B cell (primary cell): Measurements from ENCODE around the gene CHAT. TPM values are rescaled to one million over a fixed set of nuclear protein-coding genes. Genes with fewer than 3 reads are reported as not detected.

Experiments
- ATAC-seq: fragments of 200-7000 bp; cut with Tn5 transposase; one replicate; pipeline ENCODE4 v1.10.0; 2021; ENCODE audit warnings: low read depth, mild to moderate bottlenecking, moderate number of reproducible peaks, moderate library complexity
- CTCF ChIA-PET: fragments of 350-600 bp; sonication (Branson Sonifier 250); formaldehyde crosslinking; loops from one replicate; lab custom pipeline; 2021; ENCODE audit warnings: antibody characterized with exemption, inconsistent platforms; lab: Charles Lee
- POLR2A ChIA-PET: fragments of 350-600 bp; sonication (Branson Sonifier 250); formaldehyde crosslinking; loops from one replicate; lab custom pipeline; 2021; ENCODE audit warnings: antibody characterized with exemption; lab: Charles Lee
- DNase-seq: peaks from one replicate; pipeline ENCODE4 v3.0.0; 2013
- H2AFZ ChIP-seq: 2 replicates; pipeline ENCODE4 v1.6.1; 2012; ENCODE audit warnings: mild to moderate bottlenecking, low read depth, low read length; ENCODE audit not compliant: insufficient read depth, poor library complexity, severe bottlenecking
- H3K27ac ChIP-seq, 2 donors: 1 replicate in 1 of 2; 2 replicates in 1 of 2; pipeline ENCODE4 v1.5.1; 2012 to 2013; ENCODE audit warnings: low read length in 2 of 2, mild to moderate bottlenecking in 2 of 2, moderate library complexity in 1 of 2
- H3K27me3 ChIP-seq, 4 experiments: fragments of 200-600 bp in 1 of 4; sonication (generic) in 1 of 4; replicated peaks in 1 of 4; 1 replicate in 2 of 4; 2 replicates in 2 of 4; pipeline versions ENCODE4 v1.6.1 to v1.7.0; 2013 to 2016; ENCODE audit warnings: low read length in 3 of 4, mild to moderate bottlenecking in 2 of 4, mixed read lengths in 1 of 4, moderate library complexity in 1 of 4; ENCODE audit not compliant: insufficient read depth in 4 of 4, control insufficient read depth in 3 of 4; ENCODE audit errors: control extremely low read depth in 1 of 4
- H3K36me3 ChIP-seq, 2 experiments: replicated peaks in 1 of 2; 1 replicate in 1 of 2; 2 replicates in 1 of 2; pipeline versions ENCODE4 v1.6.1 to v1.7.1; 2013; ENCODE audit warnings: low read length in 1 of 2; ENCODE audit not compliant: insufficient read depth in 2 of 2, control insufficient read depth in 1 of 2; ENCODE audit errors: control extremely low read depth in 1 of 2, extremely low read depth in 1 of 2
- H3K4me1 ChIP-seq, 2 donors: fragments of 200-600 bp in 1 of 2; sonication (generic) in 1 of 2; 1 replicate in 1 of 2; 2 replicates in 1 of 2; pipeline versions ENCODE4 v1.5.1 to v1.6.1; 2013 to 2017; ENCODE audit warnings: low read length in 2 of 2; ENCODE audit not compliant: control insufficient read depth in 2 of 2, insufficient read depth in 2 of 2
- H3K4me2 ChIP-seq: replicated peaks from 2 replicates; pipeline ENCODE3; 2012; ENCODE audit warnings: mild to moderate bottlenecking, low read depth, low read length; ENCODE audit not compliant: poor library complexity, severe bottlenecking
- H3K4me3 ChIP-seq, 5 experiments: fragments of 200-600 bp in 1 of 5; sonication (generic) in 1 of 5; 1 replicate in 3 of 5; 2 replicates in 2 of 5; pipeline versions ENCODE4 v1.5.1 to v1.7.0; 2011 to 2016; ENCODE audit warnings: low read length in 4 of 5, mild to moderate bottlenecking in 4 of 5, low read depth in 2 of 5, control low read depth in 1 of 5, moderate library complexity in 1 of 5; ENCODE audit not compliant: insufficient read depth in 1 of 5; ENCODE audit errors: control extremely low read depth in 1 of 5, extremely low read depth in 1 of 5
- H3K79me2 ChIP-seq: fragments of 200-600 bp; sonication (generic); one replicate; pipeline ENCODE4 v1.6.0; 2016; ENCODE audit warnings: low read length; ENCODE audit not compliant: control insufficient read depth, insufficient read depth
- H3K9ac ChIP-seq: fragments of 200-600 bp; sonication (generic); 2 replicates; pipeline ENCODE4 v1.6.1; 2017; ENCODE audit warnings: mild to moderate bottlenecking, low read length, moderate library complexity
- H3K9me3 ChIP-seq, 3 donors: one replicate each; pipeline versions ENCODE4 v1.6.1 to v1.7.1; 2013; ENCODE audit warnings: low read length in 2 of 3; ENCODE audit not compliant: control insufficient read depth in 2 of 3, insufficient read depth in 1 of 3; ENCODE audit errors: control extremely low read depth in 1 of 3
- H4K20me1 ChIP-seq: 2 replicates; pipeline ENCODE4 v1.6.0; 2012; ENCODE audit warnings: mild to moderate bottlenecking, low read length; ENCODE audit not compliant: insufficient read depth, control insufficient read depth, poor library complexity, severe bottlenecking
- H3K27ac Mint-ChIP-seq: one replicate; pipeline ENCODE4 v1.8.0; 2021; ENCODE audit warnings: mixed read lengths
- H3K27me3 Mint-ChIP-seq: one replicate; pipeline ENCODE4 v1.8.0; 2021; ENCODE audit warnings: mixed read lengths
- H3K4me1 Mint-ChIP-seq: one replicate; pipeline ENCODE4 v1.8.0; 2021; ENCODE audit warnings: mixed read lengths
- H3K4me3 Mint-ChIP-seq: one replicate; pipeline ENCODE4 v1.8.0; 2021; ENCODE audit warnings: mixed read lengths
- H3K9me3 Mint-ChIP-seq: one replicate; pipeline ENCODE4 v1.8.0; 2022; ENCODE audit warnings: mixed read lengths; ENCODE audit not compliant: insufficient read depth
- EZH2 ChIP-seq: IDR thresholded peaks from 2 replicates; pipeline ENCODE4 v1.6.1; 2012; ENCODE audit warnings: borderline replicate concordance, low read depth, mild to moderate bottlenecking, moderate library complexity, low read length; ENCODE audit not compliant: insufficient read depth, poor library complexity, severe bottlenecking
- WGBS: methylation state at CpG from one replicate; pipeline ENCODE4 v1.1.5; 2013; ENCODE audit warnings: missing lambda C conversion rate; ENCODE audit not compliant: insufficient coverage; 5-methylcytosine and 5-hydroxymethylcytosine counted together
- intact Hi-C: fragments of 100-400 bp; cut with micrococcal nuclease; formaldehyde crosslinking; loops from one replicate; pipeline ENCODE4 v1.10.0; 2022
- polyA plus RNA-seq: library from polyadenylated mRNA; depleted of rRNA; stranded (reverse); fragments of >200 nt; gene quantifications from 2 replicates; pipeline ENCODE4 v1.2.3, GENCODE V29; 2012
- total RNA-seq, 2 donors: library from RNA; stranded (reverse); fragments of 120-200 nt in 1 of 2; gene quantifications; 1 replicate in 1 of 2; 2 replicates in 1 of 2; pipeline versions ENCODE4 v1.2.3 to v1.2.4, GENCODE V29; 2013 to 2022
- TF ChIP-seq, protein P1 (sequence below): fragments of 200-600 bp; IDR thresholded peaks from one replicate; pipeline ENCODE4 v1.8.0; 2022; ENCODE audit warnings: antibody characterized with exemption, mild to moderate bottlenecking

The CHAT gene
- total and polyA plus RNA-seq, 2 donors (not counting 1 experiment from before 2014, with no cell fraction given) = not detected

GRCh38 chr10:49617121-49618020 lies 3.5 kb downstream of the CHAT start:
- Mint-ChIP-seq H3K4me3 (no peak overlapping the region), H3K4me1 (peaks cover 14% of the 10 kb centered on the region), H3K27ac (no peak overlapping the region), H3K9me3 (no peaks in the 10 kb centered on the region), H3K27me3 (peaks cover 72% of the 10 kb centered on the region)
- DNase-seq = no peak
- no peaks in the 10 kb centered on the region for H3K79me2 ChIP-seq
- H3K36me3 ChIP-seq = no peaks in the 10 kb centered on the region
- H3K9ac ChIP-seq = no peak overlapping the region
- peaks cover 0 to 8% of the 10 kb centered on the region in 2 donors for H3K4me1 ChIP-seq
- CTCF ChIA-PET = no interaction called here
- H3K27me3 ChIP-seq = peaks cover 0 to 47% (median 12%) of the 10 kb centered on the region in 4 experiments
- peaks cover 0 to 9% (median 0%) of the 10 kb centered on the region in 3 donors for H3K9me3 ChIP-seq
- H3K4me3 ChIP-seq = no peak overlapping the region
- no peak for ATAC-seq
- POLR2A ChIA-PET = no interaction called here
- intact Hi-C loops = no loop called here
- H3K27ac ChIP-seq = no peak overlapping the region
- H2AFZ ChIP-seq = no peak overlapping the region
- TF ChIP-seq EZH2 = no peak
- TF ChIP-seq, protein P1, sequence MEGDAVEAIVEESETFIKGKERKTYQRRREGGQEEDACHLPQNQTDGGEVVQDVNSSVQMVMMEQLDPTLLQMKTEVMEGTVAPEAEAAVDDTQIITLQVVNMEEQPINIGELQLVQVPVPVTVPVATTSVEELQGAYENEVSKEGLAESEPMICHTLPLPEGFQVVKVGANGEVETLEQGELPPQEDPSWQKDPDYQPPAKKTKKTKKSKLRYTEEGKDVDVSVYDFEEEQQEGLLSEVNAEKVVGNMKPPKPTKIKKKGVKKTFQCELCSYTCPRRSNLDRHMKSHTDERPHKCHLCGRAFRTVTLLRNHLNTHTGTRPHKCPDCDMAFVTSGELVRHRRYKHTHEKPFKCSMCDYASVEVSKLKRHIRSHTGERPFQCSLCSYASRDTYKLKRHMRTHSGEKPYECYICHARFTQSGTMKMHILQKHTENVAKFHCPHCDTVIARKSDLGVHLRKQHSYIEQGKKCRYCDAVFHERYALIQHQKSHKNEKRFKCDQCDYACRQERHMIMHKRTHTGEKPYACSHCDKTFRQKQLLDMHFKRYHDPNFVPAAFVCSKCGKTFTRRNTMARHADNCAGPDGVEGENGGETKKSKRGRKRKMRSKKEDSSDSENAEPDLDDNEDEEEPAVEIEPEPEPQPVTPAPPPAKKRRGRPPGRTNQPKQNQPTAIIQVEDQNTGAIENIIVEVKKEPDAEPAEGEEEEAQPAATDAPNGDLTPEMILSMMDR = no peak
- no peak overlapping the region for H3K4me2 ChIP-seq
- WGBS = 81% methylated on average over 7 of the region's 7 CpGs
- H4K20me1 ChIP-seq = no peaks in the 10 kb centered on the region

DNA sequence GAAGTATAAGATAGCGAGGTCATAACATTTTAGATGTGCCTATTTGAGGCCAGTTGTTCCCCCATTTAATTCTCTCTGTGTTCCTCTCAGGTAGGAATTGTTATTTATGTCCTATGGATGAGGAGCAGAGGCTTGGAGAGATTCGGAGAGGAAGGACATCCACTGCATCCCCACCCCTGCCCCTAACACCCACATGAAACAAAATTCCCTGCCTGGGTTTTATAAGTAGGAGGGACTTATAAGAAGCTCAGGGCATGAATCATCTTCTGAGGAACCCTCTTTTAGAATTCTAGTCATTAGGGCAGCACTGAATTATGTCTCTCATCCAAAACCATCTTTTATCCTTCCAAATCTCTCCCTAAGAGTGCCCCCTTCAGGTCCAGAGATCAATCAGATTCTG lies 5.0 kb downstream of the CHAT start:
- Histone ChIP-seq H3K79me2 (no peaks in the 10 kb centered on the region), H3K4me2 (no peak overlapping the region), H3K9me3 (peaks cover 0 to 4% (median 0%) of the 10 kb centered on the region in 3 donors), H3K27ac (no peak overlapping the region), H3K9ac (no peak overlapping the region), H2AFZ (no peak overlapping the region), H3K27me3 (peaks cover 0 to 33% (median 5%) of the 10 kb centered on the region in 4 experiments), H3K4me3 (no peak overlapping the region), H3K36me3 (no peaks in the 10 kb centered on the region), H4K20me1 (no peaks in the 10 kb centered on the region), H3K4me1 (peaks cover 0 to 3% of the 10 kb centered on the region in 2 donors)
- no CpG with 5 or more reads among the region's 2 CpGs for WGBS
- H3K27me3 Mint-ChIP-seq = peaks cover 61% of the 10 kb centered on the region
- intact Hi-C loops = no loop called here
- H3K4me1 Mint-ChIP-seq = peaks cover 7% of the 10 kb centered on the region
- ChIA-PET POLR2A (no interaction called here), CTCF (no interaction called here)
- H3K4me3 Mint-ChIP-seq = no peak overlapping the region
- DNase-seq (no peak), ATAC-seq (no peak)
- TF ChIP-seq, protein P1 = no peak
- no peak for TF ChIP-seq EZH2
- H3K9me3 Mint-ChIP-seq = no peaks in the 10 kb centered on the region
- no peak overlapping the region for H3K27ac Mint-ChIP-seq
